GM12864 (cell line): ENCODE measurements around the gene PPP2R2B.

Source experiments
- DNase-seq: peaks from one replicate; pipeline ENCODE4 v3.0.0-alpha.2; 2011; ENCODE audit warnings: low read depth
- H3K4me3 ChIP-seq: 2 replicates; pipeline ENCODE4 v1.5.1; 2011; ENCODE audit warnings: mild to moderate bottlenecking, low read depth, low read length, control low read depth
- CTCF ChIP-seq: IDR thresholded peaks from 2 replicates; pipeline ENCODE4 v1.5.1; 2011; ENCODE audit warnings: low read depth, mild to moderate bottlenecking, moderate library complexity, low read length, control low read depth, inconsistent platforms; ENCODE audit errors: missing control alignments

PPP2R2B gene

GRCh38 chr5:146716636-146717035, 161.9 kb downstream of the PPP2R2B start:
- DNase-seq, result no peak
- TF ChIP-seq CTCF, result no peak
- no peak overlapping the region for H3K4me3 ChIP-seq

- TF ChIP-seq CTCF, result no peak
- H3K4me3 ChIP-seq, result no peak overlapping the region
- DNase-seq, result no peak
Measured at GRCh38 chr5:146710348-146710747, 168.2 kb downstream of the PPP2R2B start.

- no peak for DNase-seq
- H3K4me3 ChIP-seq, result no peak overlapping the region
- TF ChIP-seq CTCF, result no peak
Measured at GRCh38 chr5:146707316-146707715, 171.2 kb downstream of the PPP2R2B start.

GRCh38 chr5:146706321-146706972, 172.1 kb downstream of the PPP2R2B start:
- no peak for DNase-seq
- peak; percentile 39 for TF ChIP-seq CTCF
- no peak overlapping the region for H3K4me3 ChIP-seq

- DNase-seq, result no peak
- no peak overlapping the region for H3K4me3 ChIP-seq
- no peak for TF ChIP-seq CTCF
Measured at GRCh38 chr5:146704949-146705665, 173.4 kb downstream of the PPP2R2B start.

GRCh38 chr5:146703899-146704298, 174.7 kb downstream of the PPP2R2B start:
- no peak overlapping the region for H3K4me3 ChIP-seq
- TF ChIP-seq CTCF, result no peak
- no peak for DNase-seq

GRCh38 chr5:146703499-146703898, 175.1 kb downstream of the PPP2R2B start:
- DNase-seq, result no peak
- no peak for TF ChIP-seq CTCF
- no peak overlapping the region for H3K4me3 ChIP-seq
